B cell (primary cell): ENCODE data around the gene GRM8. TPM values are rescaled to one million over a fixed set of nuclear protein-coding genes. Genes with fewer than 3 reads are reported as not detected.

Experiments used
- ATAC-seq: fragments of 200-7000 bp; cut with Tn5 transposase; one replicate; pipeline ENCODE4 v1.10.0; 2021; ENCODE audit warnings: low read depth, mild to moderate bottlenecking, moderate number of reproducible peaks, moderate library complexity
- CTCF ChIA-PET: fragments of 350-600 bp; sonication (Branson Sonifier 250); formaldehyde crosslinking; loops from one replicate; lab custom pipeline; 2021; ENCODE audit warnings: antibody characterized with exemption, inconsistent platforms; lab: Charles Lee
- POLR2A ChIA-PET: fragments of 350-600 bp; sonication (Branson Sonifier 250); formaldehyde crosslinking; loops from one replicate; lab custom pipeline; 2021; ENCODE audit warnings: antibody characterized with exemption; lab: Charles Lee
- DNase-seq: peaks from one replicate; pipeline ENCODE4 v3.0.0; 2013
- H2AFZ ChIP-seq: 2 replicates; pipeline ENCODE4 v1.6.1; 2012; ENCODE audit warnings: mild to moderate bottlenecking, low read depth, low read length; ENCODE audit not compliant: insufficient read depth, poor library complexity, severe bottlenecking
- H3K27ac ChIP-seq, 2 donors: 1 replicate in 1 of 2; 2 replicates in 1 of 2; pipeline ENCODE4 v1.5.1; 2012 to 2013; ENCODE audit warnings: low read length in 2 of 2, mild to moderate bottlenecking in 2 of 2, moderate library complexity in 1 of 2
- H3K27me3 ChIP-seq, 4 experiments: fragments of 200-600 bp in 1 of 4; sonication (generic) in 1 of 4; replicated peaks in 1 of 4; 1 replicate in 2 of 4; 2 replicates in 2 of 4; pipeline versions ENCODE4 v1.6.1 to v1.7.0; 2013 to 2016; ENCODE audit warnings: low read length in 3 of 4, mild to moderate bottlenecking in 2 of 4, mixed read lengths in 1 of 4, moderate library complexity in 1 of 4; ENCODE audit not compliant: insufficient read depth in 4 of 4, control insufficient read depth in 3 of 4; ENCODE audit errors: control extremely low read depth in 1 of 4
- H3K36me3 ChIP-seq, 2 experiments: replicated peaks in 1 of 2; 1 replicate in 1 of 2; 2 replicates in 1 of 2; pipeline versions ENCODE4 v1.6.1 to v1.7.1; 2013; ENCODE audit warnings: low read length in 1 of 2; ENCODE audit not compliant: insufficient read depth in 2 of 2, control insufficient read depth in 1 of 2; ENCODE audit errors: control extremely low read depth in 1 of 2, extremely low read depth in 1 of 2
- H3K4me1 ChIP-seq, 2 donors: fragments of 200-600 bp in 1 of 2; sonication (generic) in 1 of 2; 1 replicate in 1 of 2; 2 replicates in 1 of 2; pipeline versions ENCODE4 v1.5.1 to v1.6.1; 2013 to 2017; ENCODE audit warnings: low read length in 2 of 2; ENCODE audit not compliant: control insufficient read depth in 2 of 2, insufficient read depth in 2 of 2
- H3K4me2 ChIP-seq: replicated peaks from 2 replicates; pipeline ENCODE3; 2012; ENCODE audit warnings: mild to moderate bottlenecking, low read depth, low read length; ENCODE audit not compliant: poor library complexity, severe bottlenecking
- H3K4me3 ChIP-seq, 5 experiments: fragments of 200-600 bp in 1 of 5; sonication (generic) in 1 of 5; 1 replicate in 3 of 5; 2 replicates in 2 of 5; pipeline versions ENCODE4 v1.5.1 to v1.7.0; 2011 to 2016; ENCODE audit warnings: low read length in 4 of 5, mild to moderate bottlenecking in 4 of 5, low read depth in 2 of 5, control low read depth in 1 of 5, moderate library complexity in 1 of 5; ENCODE audit not compliant: insufficient read depth in 1 of 5; ENCODE audit errors: control extremely low read depth in 1 of 5, extremely low read depth in 1 of 5
- H3K79me2 ChIP-seq: fragments of 200-600 bp; sonication (generic); one replicate; pipeline ENCODE4 v1.6.0; 2016; ENCODE audit warnings: low read length; ENCODE audit not compliant: control insufficient read depth, insufficient read depth
- H3K9ac ChIP-seq: fragments of 200-600 bp; sonication (generic); 2 replicates; pipeline ENCODE4 v1.6.1; 2017; ENCODE audit warnings: mild to moderate bottlenecking, low read length, moderate library complexity
- H3K9me3 ChIP-seq, 3 donors: one replicate each; pipeline versions ENCODE4 v1.6.1 to v1.7.1; 2013; ENCODE audit warnings: low read length in 2 of 3; ENCODE audit not compliant: control insufficient read depth in 2 of 3, insufficient read depth in 1 of 3; ENCODE audit errors: control extremely low read depth in 1 of 3
- H4K20me1 ChIP-seq: 2 replicates; pipeline ENCODE4 v1.6.0; 2012; ENCODE audit warnings: mild to moderate bottlenecking, low read length; ENCODE audit not compliant: insufficient read depth, control insufficient read depth, poor library complexity, severe bottlenecking
- H3K27ac Mint-ChIP-seq: one replicate; pipeline ENCODE4 v1.8.0; 2021; ENCODE audit warnings: mixed read lengths
- H3K27me3 Mint-ChIP-seq: one replicate; pipeline ENCODE4 v1.8.0; 2021; ENCODE audit warnings: mixed read lengths
- H3K4me1 Mint-ChIP-seq: one replicate; pipeline ENCODE4 v1.8.0; 2021; ENCODE audit warnings: mixed read lengths
- H3K4me3 Mint-ChIP-seq: one replicate; pipeline ENCODE4 v1.8.0; 2021; ENCODE audit warnings: mixed read lengths
- H3K9me3 Mint-ChIP-seq: one replicate; pipeline ENCODE4 v1.8.0; 2022; ENCODE audit warnings: mixed read lengths; ENCODE audit not compliant: insufficient read depth
- CTCF ChIP-seq: fragments of 200-600 bp; IDR thresholded peaks from one replicate; pipeline ENCODE4 v1.8.0; 2022; ENCODE audit warnings: antibody characterized with exemption, mild to moderate bottlenecking
- EZH2 ChIP-seq: IDR thresholded peaks from 2 replicates; pipeline ENCODE4 v1.6.1; 2012; ENCODE audit warnings: borderline replicate concordance, low read depth, mild to moderate bottlenecking, moderate library complexity, low read length; ENCODE audit not compliant: insufficient read depth, poor library complexity, severe bottlenecking
- WGBS: methylation state at CpG from one replicate; pipeline ENCODE4 v1.1.5; 2013; ENCODE audit warnings: missing lambda C conversion rate; ENCODE audit not compliant: insufficient coverage; 5-methylcytosine and 5-hydroxymethylcytosine counted together
- intact Hi-C: fragments of 100-400 bp; cut with micrococcal nuclease; formaldehyde crosslinking; loops from one replicate; pipeline ENCODE4 v1.10.0; 2022
- polyA plus RNA-seq: library from polyadenylated mRNA; depleted of rRNA; stranded (reverse); fragments of >200 nt; gene quantifications from 2 replicates; pipeline ENCODE4 v1.2.3, GENCODE V29; 2012
- total RNA-seq, 2 donors: library from RNA; stranded (reverse); fragments of 120-200 nt in 1 of 2; gene quantifications; 1 replicate in 1 of 2; 2 replicates in 1 of 2; pipeline versions ENCODE4 v1.2.3 to v1.2.4, GENCODE V29; 2013 to 2022

Gene GRM8
- total and polyA plus RNA-seq, 2 donors (not counting 1 experiment from before 2014, with no cell fraction given): not detected

- no peak for ATAC-seq
These were observed 478.7 kb downstream of the GRM8 start for GRCh38 chr7:126774077-126774476.

DNA sequence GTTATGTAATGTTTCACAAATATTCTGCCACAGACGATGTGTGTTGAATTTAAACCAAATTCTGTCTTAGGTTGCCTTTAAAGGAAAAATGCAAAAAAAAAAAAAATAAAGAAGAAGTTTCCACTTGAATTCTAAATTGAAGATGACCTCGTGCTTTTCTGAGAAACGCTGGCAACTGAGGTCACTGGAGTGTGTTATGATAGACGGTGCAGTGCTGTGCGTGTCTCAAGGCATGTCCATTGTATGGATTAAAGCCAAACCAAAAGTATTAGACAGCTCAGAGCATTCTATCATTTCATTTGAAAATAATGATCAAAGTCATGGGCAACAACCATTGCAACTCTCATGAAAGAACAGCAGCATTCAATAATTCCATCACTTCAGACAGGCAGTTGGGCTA, 483.9 kb downstream of the GRM8 start:
- no peak overlapping the region for H3K27ac Mint-ChIP-seq
- CTCF ChIA-PET: no interaction called here
- Histone ChIP-seq H3K27ac (no peak overlapping the region), H3K9ac (no peak overlapping the region), H3K79me2 (no peaks in the 10 kb centered on the region), H3K4me1 (no peaks in the 10 kb centered on the region), H3K4me3 (no peak overlapping the region), H4K20me1 (no peaks in the 10 kb centered on the region), H2AFZ (no peak overlapping the region), H3K36me3 (no peaks in the 10 kb centered on the region), H3K9me3 (no peaks in the 10 kb centered on the region), H3K27me3 (no peaks in the 10 kb centered on the region), H3K4me2 (no peak overlapping the region)
- intact Hi-C loops: no loop called here
- POLR2A ChIA-PET: no interaction called here
- no peak for TF ChIP-seq EZH2
- no peak for TF ChIP-seq CTCF
- no CpG with 5 or more reads among the region's 5 CpGs for WGBS
- no peaks in the 10 kb centered on the region for H3K9me3 Mint-ChIP-seq
- H3K4me1 Mint-ChIP-seq: no peaks in the 10 kb centered on the region
- no peaks in the 10 kb centered on the region for H3K27me3 Mint-ChIP-seq
- H3K4me3 Mint-ChIP-seq: no peak overlapping the region
- no peak for ATAC-seq
- DNase-seq: no peak

More at GRCh38 chr7:126774077-126774476, 478.7 kb downstream of the GRM8 start:
- TF ChIP-seq EZH2: no peak
- TF ChIP-seq CTCF: no peak
- ChIA-PET POLR2A (no interaction called here), CTCF (no interaction called here)
- no peak overlapping the region for H3K27ac ChIP-seq
- Mint-ChIP-seq H3K9me3 (no peaks in the 10 kb centered on the region), H3K4me3 (no peak overlapping the region), H3K27ac (no peak overlapping the region), H3K27me3 (no peaks in the 10 kb centered on the region), H3K4me1 (no peaks in the 10 kb centered on the region)
- intact Hi-C loops: no loop called here
- H3K4me2 ChIP-seq: no peak overlapping the region
- H4K20me1 ChIP-seq: no peaks in the 10 kb centered on the region
- H3K4me3 ChIP-seq: no peak overlapping the region
- H3K36me3 ChIP-seq: no peaks in the 10 kb centered on the region
- H3K9ac ChIP-seq: no peak overlapping the region
- H3K79me2 ChIP-seq: no peaks in the 10 kb centered on the region
- H2AFZ ChIP-seq: no peak overlapping the region
- H3K27me3 ChIP-seq: no peaks in the 10 kb centered on the region
- H3K9me3 ChIP-seq: no peaks in the 10 kb centered on the region
- no CpG with 5 or more reads among the region's 3 CpGs for WGBS
- no peak for DNase-seq
- H3K4me1 ChIP-seq: no peaks in the 10 kb centered on the region
